ENCODE measurements around the gene BAHCC1. TPM values are rescaled to one million over a fixed set of nuclear protein-coding genes. Genes with fewer than 3 reads are reported as not detected.

Gene BAHCC1
- total and polyA plus RNA-seq, 2 donors from 2014 or later: 2.6 to 20.5 TPM

DNA sequence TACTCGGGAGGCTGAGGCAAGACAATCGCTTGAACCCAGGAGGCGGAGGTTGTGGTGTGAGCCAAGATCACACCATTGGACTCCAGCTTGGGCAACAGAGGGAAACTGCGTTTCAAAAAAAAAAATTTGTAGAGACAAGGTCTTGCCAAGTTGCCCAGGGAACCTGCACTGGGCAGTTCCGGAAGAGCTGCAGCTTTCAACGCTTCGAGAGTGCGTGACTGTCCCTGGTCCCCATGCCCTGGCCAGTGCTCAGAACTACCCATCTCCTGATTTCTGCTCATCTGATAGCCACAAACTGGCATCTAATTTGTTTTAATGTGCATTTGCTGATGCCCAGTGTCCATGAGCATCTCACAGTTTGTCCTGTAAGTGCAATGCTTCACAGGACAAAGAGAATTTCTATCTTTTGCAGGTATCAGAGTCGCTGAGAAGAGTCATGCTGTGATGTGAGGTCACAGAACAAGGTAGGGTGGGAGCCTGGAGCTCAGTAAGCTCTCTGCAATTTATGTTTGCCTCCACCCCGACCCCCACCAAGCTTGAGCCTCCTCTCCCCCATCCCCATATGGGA is 113.5 kb downstream of the BAHCC1 start:
- intact Hi-C loops (cut with DNase I): no loop called here
- Histone ChIP-seq H3K27ac (ENCODE audit: low read depth in 2 of 2, low read length in 2 of 2) (no peak overlapping the region), H3K36me3 (ENCODE audit: control insufficient read depth in 2 of 3, insufficient read depth in 3 of 3, low read length in 3 of 3) (peaks cover 11 to 28% (median 20%) of the 10 kb centered on the region in 3 donors), H3K9ac (ENCODE audit: low read length in 3 of 3) (peak overlapping the region in 1 of 3 donors; percentile 97), H3K4me3 (ENCODE audit: low read length in 3 of 3) (peak overlapping the region; percentile 84 to 96 (median 94)), H3K4me1 (ENCODE audit: control insufficient read depth in 2 of 3, insufficient read depth in 2 of 3, low read depth in 1 of 3, low read length in 3 of 3) (peaks cover 3 to 13% (median 3%) of the 10 kb centered on the region in 3 donors), H3K9me3 (ENCODE audit: control insufficient read depth in 2 of 3, insufficient read depth in 1 of 3, low read length in 3 of 3) (no peaks in the 10 kb centered on the region), H3K27me3 (ENCODE audit: control insufficient read depth, insufficient read depth, low read length) (no peaks in the 10 kb centered on the region)
- DNase-seq: no peak
- no peak for FAIRE-seq
- TF ChIP-seq, protein P1, sequence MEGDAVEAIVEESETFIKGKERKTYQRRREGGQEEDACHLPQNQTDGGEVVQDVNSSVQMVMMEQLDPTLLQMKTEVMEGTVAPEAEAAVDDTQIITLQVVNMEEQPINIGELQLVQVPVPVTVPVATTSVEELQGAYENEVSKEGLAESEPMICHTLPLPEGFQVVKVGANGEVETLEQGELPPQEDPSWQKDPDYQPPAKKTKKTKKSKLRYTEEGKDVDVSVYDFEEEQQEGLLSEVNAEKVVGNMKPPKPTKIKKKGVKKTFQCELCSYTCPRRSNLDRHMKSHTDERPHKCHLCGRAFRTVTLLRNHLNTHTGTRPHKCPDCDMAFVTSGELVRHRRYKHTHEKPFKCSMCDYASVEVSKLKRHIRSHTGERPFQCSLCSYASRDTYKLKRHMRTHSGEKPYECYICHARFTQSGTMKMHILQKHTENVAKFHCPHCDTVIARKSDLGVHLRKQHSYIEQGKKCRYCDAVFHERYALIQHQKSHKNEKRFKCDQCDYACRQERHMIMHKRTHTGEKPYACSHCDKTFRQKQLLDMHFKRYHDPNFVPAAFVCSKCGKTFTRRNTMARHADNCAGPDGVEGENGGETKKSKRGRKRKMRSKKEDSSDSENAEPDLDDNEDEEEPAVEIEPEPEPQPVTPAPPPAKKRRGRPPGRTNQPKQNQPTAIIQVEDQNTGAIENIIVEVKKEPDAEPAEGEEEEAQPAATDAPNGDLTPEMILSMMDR (IDR thresholded peaks at IDR 0.05; ENCODE audit: borderline replicate concordance, extremely low read depth, insufficient read depth): no peak

DNA sequence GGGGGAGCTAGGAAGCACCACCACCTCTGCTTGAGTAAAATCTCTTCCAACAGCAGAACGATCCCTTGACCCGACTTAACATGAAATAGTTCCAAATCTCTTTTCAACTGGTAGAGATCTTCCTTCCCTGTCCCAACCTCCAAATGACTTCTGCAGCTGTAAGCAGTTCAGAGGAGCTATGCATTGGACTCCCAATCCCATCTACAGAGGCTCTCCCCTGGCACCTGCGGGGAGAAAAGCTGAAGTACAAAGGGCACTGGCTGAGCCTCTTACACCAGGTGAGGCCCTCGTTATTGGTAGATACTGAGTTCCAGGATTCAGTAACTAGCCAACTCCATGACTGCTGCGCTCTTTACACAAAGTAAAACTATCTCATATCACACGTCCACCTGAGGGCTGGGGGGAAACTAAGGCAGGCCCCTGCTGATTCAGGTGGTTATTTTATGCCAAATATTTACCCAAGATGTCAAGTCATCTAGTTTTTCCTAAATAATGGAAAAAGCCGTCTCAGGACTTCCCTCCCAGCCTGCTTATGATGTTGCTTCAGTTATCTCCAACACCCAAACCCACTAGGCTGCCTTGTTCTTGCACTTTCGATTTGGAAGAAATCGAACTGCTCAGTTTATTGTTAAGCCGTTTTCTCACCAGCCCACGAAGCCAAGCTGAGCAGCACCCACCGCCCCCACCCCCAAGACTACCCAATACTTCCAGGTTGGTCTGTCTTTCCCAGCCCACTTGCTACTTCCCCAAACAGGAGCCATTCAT is 114.1 kb downstream of the BAHCC1 start:
- Histone ChIP-seq H3K9ac (ENCODE audit: low read length in 3 of 3) (peak overlapping the region; percentile 57 to 97 (median 83)), H3K36me3 (ENCODE audit: control insufficient read depth in 2 of 3, insufficient read depth in 3 of 3, low read length in 3 of 3) (peaks cover 11 to 28% (median 20%) of the 10 kb centered on the region in 3 donors), H3K4me1 (ENCODE audit: control insufficient read depth in 2 of 3, insufficient read depth in 2 of 3, low read depth in 1 of 3, low read length in 3 of 3) (peaks cover 3 to 13% (median 3%) of the 10 kb centered on the region in 3 donors), H3K9me3 (ENCODE audit: control insufficient read depth in 2 of 3, insufficient read depth in 1 of 3, low read length in 3 of 3) (no peaks in the 10 kb centered on the region), H3K4me3 (ENCODE audit: low read length in 3 of 3) (peak overlapping the region; percentile 84 to 96 (median 94)), H3K27me3 (ENCODE audit: control insufficient read depth, insufficient read depth, low read length) (no peaks in the 10 kb centered on the region), H3K27ac (ENCODE audit: low read depth in 2 of 2, low read length in 2 of 2) (peak overlapping the region in 1 of 2 donors; percentile 88)
- intact Hi-C loops (cut with DNase I): no loop called here
- DNase-seq (peak in 1 of 5 donors; percentile 11), FAIRE-seq (no peak)
- TF ChIP-seq, protein P1 (IDR thresholded peaks at IDR 0.05; ENCODE audit: borderline replicate concordance, extremely low read depth, insufficient read depth): no peak

GRCh38 chr17:81509972-81510784 is 114.9 kb downstream of the BAHCC1 start:
- Histone ChIP-seq H3K27ac (ENCODE audit: low read depth in 2 of 2, low read length in 2 of 2) (peak overlapping the region; percentile 65 to 88), H3K4me3 (ENCODE audit: low read length in 3 of 3) (peak overlapping the region; percentile 84 to 96 (median 94)), H3K4me1 (ENCODE audit: control insufficient read depth in 2 of 3, insufficient read depth in 2 of 3, low read depth in 1 of 3, low read length in 3 of 3) (peaks cover 3 to 13% (median 3%) of the 10 kb centered on the region in 3 donors), H3K9ac (ENCODE audit: low read length in 3 of 3) (peak overlapping the region; percentile 38 to 97 (median 83)), H3K27me3 (ENCODE audit: control insufficient read depth, insufficient read depth, low read length) (no peaks in the 10 kb centered on the region), H3K36me3 (ENCODE audit: control insufficient read depth in 2 of 3, insufficient read depth in 3 of 3, low read length in 3 of 3) (peaks cover 11 to 28% (median 20%) of the 10 kb centered on the region in 3 donors), H3K9me3 (ENCODE audit: control insufficient read depth in 2 of 3, insufficient read depth in 1 of 3, low read length in 3 of 3) (no peaks in the 10 kb centered on the region)
- intact Hi-C loops (cut with DNase I): loop anchor here (2.0 kb wide), 1 partner anchor 113 kb away; no protein-coding TSS in a partner anchor
- no peak for FAIRE-seq
- peak in 2 of 5 donors; percentile 13 to 31 for DNase-seq
- TF ChIP-seq, protein P1 (IDR thresholded peaks at IDR 0.05; ENCODE audit: borderline replicate concordance, extremely low read depth, insufficient read depth): no peak
